AG10803 (cell line): ENCODE measurements around the gene DLL1.

Experiments
- DNase-seq: peaks from one replicate; pipeline ENCODE4 v3.0.0; 2010; ENCODE audit warnings: low read depth
- H3K4me3 ChIP-seq: 2 replicates; pipeline ENCODE4 v1.5.1; 2011; ENCODE audit warnings: mild to moderate bottlenecking, low read length, control low read depth
- TF ChIP-seq, protein P1 (sequence below): conservative IDR thresholded peaks from 2 replicates; pipeline ENCODE4 v1.5.1; 2011; ENCODE audit warnings: mild to moderate bottlenecking, low read length, control low read depth, inconsistent platforms

The DLL1 gene

GRCh38 chr6:170280689-170281045 is 10.2 kb downstream of the DLL1 start:
- no peak for DNase-seq
- TF ChIP-seq, protein P1, sequence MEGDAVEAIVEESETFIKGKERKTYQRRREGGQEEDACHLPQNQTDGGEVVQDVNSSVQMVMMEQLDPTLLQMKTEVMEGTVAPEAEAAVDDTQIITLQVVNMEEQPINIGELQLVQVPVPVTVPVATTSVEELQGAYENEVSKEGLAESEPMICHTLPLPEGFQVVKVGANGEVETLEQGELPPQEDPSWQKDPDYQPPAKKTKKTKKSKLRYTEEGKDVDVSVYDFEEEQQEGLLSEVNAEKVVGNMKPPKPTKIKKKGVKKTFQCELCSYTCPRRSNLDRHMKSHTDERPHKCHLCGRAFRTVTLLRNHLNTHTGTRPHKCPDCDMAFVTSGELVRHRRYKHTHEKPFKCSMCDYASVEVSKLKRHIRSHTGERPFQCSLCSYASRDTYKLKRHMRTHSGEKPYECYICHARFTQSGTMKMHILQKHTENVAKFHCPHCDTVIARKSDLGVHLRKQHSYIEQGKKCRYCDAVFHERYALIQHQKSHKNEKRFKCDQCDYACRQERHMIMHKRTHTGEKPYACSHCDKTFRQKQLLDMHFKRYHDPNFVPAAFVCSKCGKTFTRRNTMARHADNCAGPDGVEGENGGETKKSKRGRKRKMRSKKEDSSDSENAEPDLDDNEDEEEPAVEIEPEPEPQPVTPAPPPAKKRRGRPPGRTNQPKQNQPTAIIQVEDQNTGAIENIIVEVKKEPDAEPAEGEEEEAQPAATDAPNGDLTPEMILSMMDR, result 0 out of 2 replicates have a peak, but pooled peaks have one; percentile 1
- peak overlapping the region; percentile 63 for H3K4me3 ChIP-seq

DNA sequence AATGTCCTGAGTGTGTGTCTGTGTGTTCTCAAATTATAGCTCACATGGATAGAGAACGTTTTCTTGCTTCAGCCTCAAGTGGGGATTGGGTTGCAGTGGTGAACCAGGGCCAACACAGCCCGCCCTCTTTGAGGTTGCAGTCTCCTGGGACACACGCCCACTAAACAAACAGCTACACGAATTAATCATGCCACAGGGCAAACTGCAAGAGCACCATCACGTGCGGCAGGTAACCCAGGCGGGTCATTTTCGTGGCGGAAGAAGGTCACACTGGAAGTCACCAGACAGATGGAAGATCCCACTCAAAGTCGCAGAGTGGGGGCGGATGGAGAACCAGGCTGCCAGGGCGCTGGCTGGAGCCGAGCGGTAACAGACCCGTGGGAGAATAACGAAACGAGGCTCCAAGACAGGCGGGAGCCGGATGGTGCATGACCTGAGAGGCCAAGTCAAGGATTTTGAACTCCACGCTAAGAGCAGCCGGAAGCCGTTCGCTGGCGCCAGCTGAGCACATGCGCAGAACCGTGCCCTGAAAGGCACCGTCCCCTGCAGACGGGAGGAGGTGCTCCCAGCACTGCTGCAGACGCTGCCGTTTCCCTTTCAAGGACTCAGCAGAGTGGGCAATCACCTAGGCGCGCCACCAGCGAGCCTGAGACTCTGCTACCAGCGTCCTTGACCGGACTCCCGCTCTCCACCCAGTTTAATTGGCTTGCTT is 10.7 kb downstream of the DLL1 start:
- TF ChIP-seq, protein P1, result no peak
- DNase-seq, result peak; percentile 44
- H3K4me3 ChIP-seq, result peak overlapping the region; percentile 63

GRCh38 chr6:170279426-170279825 is 11.5 kb downstream of the DLL1 start:
- no peak overlapping the region for H3K4me3 ChIP-seq
- no peak for DNase-seq
- TF ChIP-seq, protein P1, result no peak

GRCh38 chr6:170278743-170279094 is 12.2 kb downstream of the DLL1 start:
- no peak overlapping the region for H3K4me3 ChIP-seq
- TF ChIP-seq, protein P1, result no peak
- DNase-seq, result no peak

DNA sequence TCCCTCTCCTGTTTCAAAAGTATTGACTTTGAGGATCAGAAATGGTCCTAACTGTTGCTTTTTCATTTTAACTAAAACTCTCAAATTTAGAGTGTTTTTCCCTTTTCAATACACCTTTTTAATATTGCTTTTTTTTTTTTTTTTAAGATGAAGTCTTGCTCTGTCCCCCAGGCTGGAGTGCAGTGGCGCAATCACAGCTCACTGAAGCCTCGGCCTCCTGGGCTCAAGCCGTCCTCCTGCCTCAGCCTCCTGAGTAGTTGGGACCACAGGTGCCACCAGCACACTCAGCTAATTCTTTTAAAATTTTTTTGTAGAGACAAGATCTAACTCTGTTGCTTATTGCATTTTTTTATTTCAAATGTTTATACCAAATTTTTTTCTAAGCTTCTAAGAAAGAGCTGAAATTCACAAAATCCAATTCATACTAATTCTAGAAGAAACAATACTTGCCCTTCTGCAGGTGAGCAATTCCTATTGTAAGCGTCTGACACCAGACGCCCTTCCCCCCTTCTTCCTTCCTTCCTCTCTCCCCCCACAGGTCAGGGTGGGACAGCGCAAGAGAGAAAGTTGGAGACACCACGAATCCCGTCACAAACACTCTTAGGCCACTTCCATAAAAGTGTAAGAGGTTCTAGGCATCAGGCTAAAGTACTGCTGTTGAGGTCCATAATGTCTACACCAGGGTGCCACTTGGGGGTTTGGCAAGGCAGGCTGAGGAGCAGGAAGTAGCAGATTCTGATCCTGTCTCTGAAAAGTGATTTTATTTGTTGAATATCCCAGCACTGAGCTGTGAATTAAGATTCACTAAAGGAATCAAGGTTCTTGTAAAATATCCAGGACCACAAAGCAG is 12.8 kb downstream of the DLL1 start:
- no peak for DNase-seq
- TF ChIP-seq, protein P1, result no peak
- H3K4me3 ChIP-seq, result no peak overlapping the region

- H3K4me3 ChIP-seq, result no peak overlapping the region
- DNase-seq, result no peak
- TF ChIP-seq, protein P1, result no peak
Observed at GRCh38 chr6:170276369-170277057, 14.4 kb downstream of the DLL1 start.
